ENCODE results near the gene SAMM50.

The SAMM50 gene

GRCh38 chr22:43953988-43954785 is 1.1 kb upstream of the SAMM50 start:
- no peak for DNase-seq (ENCODE audit: low read depth)
- in situ Hi-C loops (cut with HindIII; ENCODE audit: low sequenced_read_pairs) = no loop called here
- no peak for TF ChIP-seq CTCF (IDR thresholded peaks at IDR 0.05; ENCODE audit: low read depth, low read length, missing control alignments)
- H3K4me3 ChIP-seq (ENCODE audit: low read depth, low read length) = peak overlapping the region; percentile 69

GRCh38 chr22:43955883-43956782 is 891 bp downstream of the SAMM50 start:
- in situ Hi-C loops (cut with HindIII; ENCODE audit: low sequenced_read_pairs) = no loop called here
- peak overlapping the region; percentile 69 for H3K4me3 ChIP-seq (ENCODE audit: low read depth, low read length)
- no peak for TF ChIP-seq CTCF (IDR thresholded peaks at IDR 0.05; ENCODE audit: low read depth, low read length, missing control alignments)
- DNase-seq (ENCODE audit: low read depth) = no peak

GRCh38 chr22:43956805-43957463 is 1.7 kb downstream of the SAMM50 start:
- in situ Hi-C loops (cut with HindIII; ENCODE audit: low sequenced_read_pairs) = no loop called here
- no peak for DNase-seq (ENCODE audit: low read depth)
- TF ChIP-seq CTCF (IDR thresholded peaks at IDR 0.05; ENCODE audit: low read depth, low read length, missing control alignments) = no peak
- H3K4me3 ChIP-seq (ENCODE audit: low read depth, low read length) = peak overlapping the region; percentile 69

GRCh38 chr22:43957871-43958270 is 2.6 kb downstream of the SAMM50 start:
- in situ Hi-C loops (cut with HindIII; ENCODE audit: low sequenced_read_pairs) = no loop called here
- no peak for TF ChIP-seq CTCF (IDR thresholded peaks at IDR 0.05; ENCODE audit: low read depth, low read length, missing control alignments)
- H3K4me3 ChIP-seq (ENCODE audit: low read depth, low read length) = no peak overlapping the region
- DNase-seq (ENCODE audit: low read depth) = no peak

GRCh38 chr22:43964314-43964857 is 9.1 kb downstream of the SAMM50 start:
- TF ChIP-seq CTCF (IDR thresholded peaks at IDR 0.05; ENCODE audit: low read depth, low read length, missing control alignments) = no peak
- no peak overlapping the region for H3K4me3 ChIP-seq (ENCODE audit: low read depth, low read length)
- no peak for DNase-seq (ENCODE audit: low read depth)
- in situ Hi-C loops (cut with HindIII; ENCODE audit: low sequenced_read_pairs) = no loop called here

GRCh38 chr22:43967069-43967468 is 11.8 kb downstream of the SAMM50 start:
- in situ Hi-C loops (cut with HindIII; ENCODE audit: low sequenced_read_pairs) = no loop called here
- no peak for TF ChIP-seq CTCF (IDR thresholded peaks at IDR 0.05; ENCODE audit: low read depth, low read length, missing control alignments)
- no peak overlapping the region for H3K4me3 ChIP-seq (ENCODE audit: low read depth, low read length)
- DNase-seq (ENCODE audit: low read depth) = no peak

All from astrocyte of the cerebellum (primary cell).